Hematopoietic multipotent progenitor cell treated with erythropoietin and hydrocortisone succinate and interleukin-3 and kit ligand, for 15 days (in vitro differentiated cells): Measurements from ENCODE around the gene KCNJ5.

Source experiments
- DNase-seq: peaks from one replicate; pipeline ENCODE4 v3.0.0-alpha.2; 2015; ENCODE audit warnings: low spot score

Gene KCNJ5

DNA sequence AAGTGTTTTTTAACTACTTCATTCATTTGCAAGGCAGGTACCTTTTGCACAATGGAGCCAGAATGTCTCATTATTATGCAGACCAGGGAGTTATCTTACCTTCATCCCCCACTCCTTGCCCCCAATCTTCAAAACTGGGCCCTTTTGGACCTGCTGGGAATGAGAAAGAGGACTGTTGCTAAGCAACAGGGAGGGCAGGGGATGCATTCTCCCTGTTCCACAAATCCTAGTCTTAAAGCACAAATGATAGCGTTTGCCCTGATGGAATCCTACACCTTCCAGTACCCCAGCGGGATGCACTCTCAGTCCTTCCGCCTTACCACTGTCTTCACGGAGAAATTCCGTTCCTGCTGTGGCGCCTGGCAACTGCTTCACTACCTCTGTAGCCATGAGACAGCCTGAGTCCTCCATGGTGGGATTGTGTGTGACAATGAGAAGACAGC is 20.0 kb upstream of the KCNJ5 start:
- DNase-seq = no peak

DNA sequence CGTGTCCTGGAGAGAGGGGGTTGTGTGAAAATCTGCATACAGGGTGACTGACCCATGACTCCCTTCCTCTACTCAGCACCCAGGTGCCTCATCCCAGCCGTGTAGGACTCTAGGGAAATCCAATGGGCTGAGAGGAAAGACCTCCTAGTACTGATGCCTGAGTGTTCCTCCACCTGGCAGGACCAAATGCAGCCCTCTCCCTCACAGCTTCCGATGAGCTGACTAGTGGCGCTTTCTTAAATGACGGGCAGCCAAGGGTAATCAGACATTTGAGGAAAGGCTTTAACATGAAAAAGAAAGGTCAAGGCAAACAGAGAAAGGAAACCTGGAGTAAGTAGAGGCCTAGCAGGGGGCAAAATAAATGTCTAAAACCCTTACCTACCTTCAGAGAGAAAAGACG is 19.1 kb upstream of the KCNJ5 start:
- no peak for DNase-seq

DNA sequence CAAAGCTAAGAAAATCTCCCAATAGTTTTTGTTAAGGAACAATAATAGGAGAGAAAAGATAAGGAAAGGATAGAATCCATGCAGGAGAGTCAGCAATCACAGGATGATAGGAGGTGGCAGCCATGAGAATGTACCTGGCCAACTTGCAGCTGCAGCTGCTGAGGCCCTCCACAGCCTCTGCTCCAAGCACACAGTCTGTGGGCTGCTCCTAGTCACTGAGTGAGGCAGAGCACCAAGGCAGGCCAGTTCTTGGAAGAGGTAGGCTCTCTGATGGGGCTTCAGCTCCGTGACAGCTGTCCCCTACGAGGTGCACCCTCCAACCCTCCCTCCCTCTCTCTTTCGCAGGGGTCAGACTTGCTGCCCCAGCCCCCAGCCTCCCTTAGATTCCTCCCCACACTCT is 18.6 kb upstream of the KCNJ5 start:
- DNase-seq = no peak

DNA sequence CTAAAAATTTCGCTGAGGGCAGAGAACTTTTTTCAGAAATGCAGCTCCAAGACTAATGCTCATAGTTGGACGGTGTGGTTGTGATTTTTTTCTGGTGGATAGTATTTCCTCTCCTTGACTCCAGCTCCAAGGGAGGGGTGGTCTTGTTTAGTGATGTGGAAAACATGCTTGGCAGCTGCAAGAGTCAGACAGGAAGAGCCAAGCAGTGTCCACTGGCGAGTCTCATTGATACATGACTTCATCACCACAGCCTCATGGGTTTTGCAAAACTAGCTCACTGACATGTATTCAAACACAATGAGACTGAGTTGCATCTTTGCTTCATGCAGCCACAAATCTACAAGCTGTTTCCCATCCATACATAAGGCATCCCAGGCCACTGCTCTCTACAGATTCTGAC is 16.7 kb upstream of the KCNJ5 start:
- DNase-seq = no peak

DNA sequence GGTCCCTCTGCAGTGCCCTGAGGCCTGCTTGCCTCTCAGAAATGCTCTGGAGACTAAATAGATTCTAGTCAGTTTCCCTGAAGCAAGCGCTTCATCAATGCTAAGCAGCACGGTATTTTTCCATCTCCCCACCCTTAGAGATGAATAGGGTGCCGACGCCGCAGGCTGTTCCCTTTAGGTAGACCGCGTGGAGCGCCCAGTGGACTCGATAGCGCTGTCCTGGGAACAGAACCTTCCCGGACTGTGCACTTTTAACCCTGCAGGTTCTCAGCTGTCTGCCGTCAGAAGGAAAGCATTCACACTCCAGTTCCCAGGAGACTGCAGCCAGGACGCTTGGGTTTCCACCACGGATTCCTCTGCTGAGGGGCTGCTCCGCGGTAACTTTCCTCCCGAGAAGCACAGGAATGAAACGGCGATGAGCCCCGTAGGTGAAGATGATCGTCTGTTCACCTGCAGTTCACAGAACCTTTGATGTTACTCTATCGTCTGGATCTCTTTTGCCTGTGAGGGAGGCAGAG is 15.0 kb upstream of the KCNJ5 start:
- DNase-seq = no peak

DNA sequence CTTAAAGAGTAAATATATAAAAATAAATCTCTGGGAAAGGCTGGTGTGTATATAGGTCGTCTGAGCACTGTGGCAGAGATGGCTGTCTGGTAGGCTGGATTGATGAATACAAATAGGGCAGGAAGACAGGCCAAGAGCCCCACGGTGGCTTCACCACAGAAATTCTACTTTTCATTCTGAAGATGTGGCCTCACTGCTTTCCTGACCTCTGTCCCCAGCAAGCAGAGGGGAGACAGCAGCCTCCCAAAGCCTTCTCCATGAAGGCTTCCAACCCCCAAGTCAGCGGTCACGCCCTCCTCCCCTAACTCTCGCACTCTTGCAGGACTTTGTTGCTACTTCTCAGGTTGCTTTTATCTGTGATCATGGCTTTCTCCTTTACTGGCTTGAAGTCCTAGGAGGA is 13.4 kb upstream of the KCNJ5 start:
- no peak for DNase-seq

DNA sequence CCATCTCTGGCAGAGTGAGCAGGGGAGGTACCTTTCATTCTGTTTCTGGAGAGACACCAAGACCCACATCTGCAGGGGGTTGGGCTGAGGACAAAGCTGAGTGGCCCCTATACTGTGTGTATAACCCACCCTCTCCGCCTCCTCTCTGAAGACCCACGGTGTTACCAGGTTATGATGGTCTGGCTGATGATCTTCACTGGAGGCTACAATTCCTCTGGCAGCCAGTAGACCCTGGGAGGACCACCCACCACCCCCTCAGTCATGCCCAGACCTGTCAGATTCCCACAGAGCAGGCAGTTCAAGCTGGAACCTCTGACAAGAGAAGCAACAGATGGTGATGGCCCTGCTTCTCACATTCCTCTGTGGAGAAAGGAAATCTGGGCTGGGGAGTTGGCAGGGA is 12.7 kb upstream of the KCNJ5 start:
- no peak for DNase-seq

DNA sequence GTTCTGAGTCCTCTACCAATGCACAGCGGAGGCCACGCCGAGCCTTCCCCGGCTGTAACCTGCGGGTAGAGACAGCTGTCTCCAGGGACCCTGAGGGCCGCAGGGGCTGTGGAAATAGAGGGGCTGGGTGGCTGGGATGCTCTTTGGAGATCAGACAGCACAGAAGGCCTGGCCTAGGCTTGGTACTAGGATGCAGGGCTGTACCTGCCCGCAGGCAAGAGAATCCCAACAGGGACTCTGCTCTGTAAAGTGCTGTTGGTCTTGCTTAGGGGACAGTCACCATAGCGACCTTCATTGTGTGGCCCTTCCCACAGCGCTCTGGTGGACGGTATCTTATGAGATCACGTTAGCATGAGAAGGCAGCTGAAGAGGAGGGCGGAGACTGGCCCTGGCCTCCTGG is 11.3 kb upstream of the KCNJ5 start:
- no peak for DNase-seq

DNA sequence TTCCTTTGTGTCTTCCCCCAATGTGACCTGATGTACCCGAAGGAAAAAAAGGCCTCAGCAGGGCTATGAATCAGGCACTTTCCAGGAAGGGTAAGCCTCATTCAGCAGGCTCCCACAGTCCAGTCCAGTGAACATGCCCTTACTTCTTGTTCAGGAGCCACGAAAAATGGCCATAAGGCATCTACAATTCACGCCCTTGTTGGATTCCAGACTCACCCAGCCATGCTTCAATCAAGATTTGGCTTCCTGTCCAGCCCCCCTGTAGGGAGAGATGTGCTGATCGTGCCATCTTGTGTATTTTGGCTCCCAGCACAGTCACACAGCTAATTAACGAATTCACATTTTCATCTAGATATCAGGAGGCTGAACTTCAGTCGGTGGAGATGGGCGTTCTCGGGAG is 9.9 kb upstream of the KCNJ5 start:
- no peak for DNase-seq

DNA sequence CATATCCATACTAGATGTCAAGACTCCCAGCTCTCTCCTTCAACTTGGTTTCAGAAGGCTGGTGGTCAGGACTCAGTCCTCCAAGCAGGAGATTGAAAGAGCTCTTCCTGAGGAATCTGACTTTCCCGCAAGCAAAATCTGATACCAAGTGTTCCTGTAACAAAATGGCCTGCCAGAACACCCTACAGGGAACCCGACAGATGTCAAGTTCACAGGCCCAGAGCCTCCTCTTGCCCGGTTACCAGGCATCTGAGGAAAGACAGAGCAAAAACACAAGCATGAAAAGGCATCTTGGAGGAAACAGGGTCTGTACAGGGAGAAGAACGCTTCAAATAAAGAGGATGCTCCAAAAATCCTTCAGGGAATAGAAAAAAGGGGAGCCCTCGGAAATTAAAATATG is 8.7 kb upstream of the KCNJ5 start:
- no peak for DNase-seq

DNA sequence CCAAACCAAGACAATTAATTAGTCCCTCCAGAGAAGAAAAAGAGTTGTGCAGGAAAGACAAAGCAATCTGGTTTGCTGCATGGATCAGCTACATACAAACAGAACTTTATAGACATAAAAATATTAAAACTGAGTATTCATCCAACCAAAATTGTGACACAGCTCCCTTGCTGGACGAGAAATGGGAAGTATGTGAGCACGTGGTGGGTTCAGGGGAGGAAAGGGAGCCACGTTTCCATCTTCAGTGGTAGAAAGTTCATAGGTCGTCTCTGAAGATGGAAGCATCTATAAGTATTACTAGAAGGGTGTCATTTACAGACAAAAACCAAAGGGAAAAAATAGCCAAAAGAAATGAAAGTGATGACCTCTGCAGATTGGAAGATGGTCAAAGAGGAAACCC is 7.1 kb upstream of the KCNJ5 start:
- DNase-seq = no peak

DNA sequence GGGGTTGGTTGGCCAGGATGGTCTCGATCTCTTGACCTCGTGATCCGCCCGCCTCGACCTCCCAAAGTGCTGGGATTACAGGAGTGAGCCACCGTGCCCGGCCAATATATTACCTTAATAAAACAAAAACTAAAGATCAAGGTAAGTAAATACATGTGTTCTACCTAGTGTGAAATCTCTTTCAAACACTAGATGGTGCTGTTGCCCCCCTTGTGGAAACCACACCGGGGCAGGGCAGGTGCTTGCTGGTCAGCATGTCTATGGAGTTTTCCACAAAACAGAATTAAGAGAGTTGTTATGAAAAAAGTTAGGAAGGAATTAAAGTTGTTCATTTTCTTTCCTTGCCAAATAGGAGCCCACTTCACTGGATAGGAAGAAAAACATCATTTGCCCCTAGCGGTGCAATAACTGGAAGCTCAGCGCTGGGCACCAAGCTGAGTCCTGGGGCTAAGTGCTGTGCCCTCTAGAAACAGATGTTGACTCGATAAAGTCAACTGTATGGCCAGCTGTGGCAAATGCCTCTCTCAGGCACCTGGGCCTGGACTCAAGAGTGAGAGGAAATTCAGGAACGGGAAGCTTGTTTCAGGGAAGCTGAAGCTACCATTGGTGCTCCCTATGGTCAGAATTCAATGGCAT is 6.3 kb upstream of the KCNJ5 start:
- peak; percentile 31 for DNase-seq

DNA sequence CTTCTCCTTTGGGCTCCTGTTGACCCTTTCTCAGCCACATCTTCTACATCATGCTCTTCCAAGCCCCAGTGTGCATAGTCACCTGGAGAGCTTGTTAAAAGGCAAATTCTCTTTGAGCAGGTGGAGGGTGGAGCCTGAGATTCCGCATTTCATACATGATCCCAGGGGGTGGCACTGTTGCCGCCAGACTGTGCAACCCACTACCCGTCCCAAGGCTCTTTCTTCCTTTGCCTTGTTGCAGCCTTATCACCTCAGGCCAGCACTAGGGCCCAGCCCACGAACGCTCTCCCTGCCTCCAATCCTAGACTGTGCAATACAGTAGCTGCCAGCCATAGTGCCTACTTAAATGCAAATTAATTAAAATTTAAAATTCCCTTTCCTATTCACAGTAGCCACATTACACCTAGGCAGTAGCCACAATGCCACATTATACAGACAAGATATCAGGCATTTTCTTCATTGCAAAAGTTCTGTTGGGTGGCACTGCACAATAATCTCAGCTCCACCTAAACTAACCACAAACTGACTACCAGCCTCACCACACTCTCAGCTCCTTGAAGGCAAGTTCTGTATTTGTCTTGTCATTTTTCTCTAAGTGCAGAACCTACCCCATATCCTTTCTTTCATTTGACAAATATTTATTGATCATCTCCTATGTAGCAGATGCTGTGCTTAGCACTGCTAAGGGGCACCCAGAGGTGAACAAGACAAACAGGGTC is 4.6 kb upstream of the KCNJ5 start:
- no peak for DNase-seq

DNA sequence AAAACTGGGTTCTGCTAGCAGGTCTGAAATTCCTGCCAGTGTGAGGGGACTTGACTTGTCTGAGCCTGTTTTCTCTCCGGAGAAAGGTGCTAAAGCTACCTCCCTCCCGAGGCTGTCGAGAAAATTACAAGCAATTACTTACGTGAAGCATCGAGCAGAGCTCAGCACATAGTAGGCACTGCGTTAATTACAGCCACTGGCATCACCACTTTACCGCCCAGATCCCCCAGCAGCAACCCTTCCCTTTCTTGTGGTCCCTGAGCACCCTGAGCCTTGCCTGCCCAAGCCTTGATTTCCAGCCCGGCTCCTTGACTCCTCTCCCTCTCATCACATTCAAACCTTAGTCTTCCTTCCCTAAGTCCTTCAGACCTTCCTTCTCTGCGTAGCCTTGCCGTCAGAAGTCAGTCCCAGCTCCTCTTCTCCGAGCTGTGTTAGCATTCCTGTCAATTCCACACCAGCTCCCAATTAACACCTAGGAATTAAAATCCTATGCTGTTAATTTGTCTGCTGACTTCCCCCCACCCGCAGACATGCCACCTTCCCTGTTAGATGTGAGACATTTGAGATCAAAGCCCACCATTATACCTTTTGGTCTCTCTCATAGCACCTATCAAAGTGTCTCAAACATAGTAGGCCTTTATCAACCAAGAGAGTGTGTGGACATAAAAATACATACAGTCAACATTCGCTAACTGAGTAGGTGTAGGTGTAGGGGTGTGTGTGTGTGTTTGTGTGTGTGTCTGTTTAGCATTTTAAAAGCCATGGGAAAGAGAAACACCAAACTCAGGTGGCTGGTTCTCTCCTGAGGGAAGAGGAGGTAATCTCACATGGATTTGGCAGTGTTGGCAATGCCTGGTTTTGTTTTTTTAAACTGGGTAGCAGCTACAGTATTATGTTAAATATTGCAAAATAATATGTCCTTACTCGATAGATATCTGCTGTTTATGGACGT is 2.8 kb upstream of the KCNJ5 start:
- DNase-seq = no peak

DNA sequence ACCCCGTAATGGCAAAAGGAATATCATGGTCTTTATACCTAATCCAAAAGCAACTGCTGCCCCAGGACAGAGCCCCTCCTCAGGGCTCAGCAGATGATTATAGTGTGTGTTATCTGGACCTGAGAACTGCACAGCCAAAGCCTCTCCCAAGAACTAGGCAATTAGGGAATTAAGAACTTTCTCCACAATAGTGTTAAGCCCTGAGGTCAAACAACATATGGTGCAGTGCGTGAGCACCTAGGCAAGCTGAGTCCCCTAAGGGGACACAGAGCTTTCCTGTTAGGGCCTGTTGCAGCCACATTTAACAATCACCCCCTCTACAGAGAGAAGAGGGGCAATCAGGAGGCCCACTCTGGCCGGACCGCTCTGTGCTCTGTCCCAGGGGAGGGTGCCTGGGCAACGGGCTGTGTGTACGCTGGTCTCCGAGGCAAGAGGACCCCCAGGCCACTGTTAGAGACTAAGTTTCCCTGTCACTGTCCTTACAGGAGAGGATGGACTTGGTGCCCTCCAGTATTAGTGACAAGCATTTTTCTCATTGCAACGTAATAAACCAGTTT is 1.4 kb upstream of the KCNJ5 start:
- DNase-seq = no peak

DNA sequence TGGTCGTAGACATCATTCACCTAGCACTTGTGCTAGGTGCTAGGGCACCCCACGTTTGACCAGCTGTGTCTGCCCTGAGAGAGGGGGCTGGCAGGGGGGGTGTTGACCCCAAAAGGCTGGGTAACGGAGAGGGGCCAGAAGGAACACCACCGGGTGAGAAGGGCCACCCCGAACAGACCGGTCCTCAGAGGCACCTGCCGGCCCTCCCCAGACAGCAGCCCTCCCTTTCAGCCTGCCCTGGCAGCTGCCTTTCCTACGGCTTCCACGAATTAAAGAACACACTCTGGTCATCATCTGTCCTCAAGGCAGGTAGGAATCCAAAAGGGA is 977 bp upstream of the KCNJ5 start:
- DNase-seq = no peak

DNA sequence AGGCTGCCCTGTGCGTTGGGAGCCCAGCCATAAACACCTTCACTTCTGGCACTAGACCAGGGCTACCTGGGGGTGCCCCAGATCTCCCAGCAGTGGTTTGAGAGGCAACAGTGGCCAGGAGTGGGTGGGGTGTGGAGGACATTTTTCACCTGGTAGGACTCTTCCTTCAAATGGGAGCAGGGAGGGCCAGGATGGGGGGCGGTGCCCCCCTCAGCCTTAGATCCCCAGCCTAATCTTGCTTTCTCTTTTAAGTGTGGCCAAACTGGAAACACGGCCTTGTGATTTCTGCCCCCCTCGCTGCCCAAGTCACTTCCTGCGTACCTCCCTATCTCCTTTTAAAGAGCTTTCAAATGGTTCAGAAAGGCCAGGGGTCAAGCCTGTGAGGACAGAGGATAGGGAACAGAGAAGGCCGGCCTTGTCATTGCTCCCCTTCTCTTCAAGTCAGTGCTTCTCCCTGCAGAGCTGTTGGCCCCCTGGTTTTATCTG is 800 bp downstream of the KCNJ5 start:
- no peak for DNase-seq

DNA sequence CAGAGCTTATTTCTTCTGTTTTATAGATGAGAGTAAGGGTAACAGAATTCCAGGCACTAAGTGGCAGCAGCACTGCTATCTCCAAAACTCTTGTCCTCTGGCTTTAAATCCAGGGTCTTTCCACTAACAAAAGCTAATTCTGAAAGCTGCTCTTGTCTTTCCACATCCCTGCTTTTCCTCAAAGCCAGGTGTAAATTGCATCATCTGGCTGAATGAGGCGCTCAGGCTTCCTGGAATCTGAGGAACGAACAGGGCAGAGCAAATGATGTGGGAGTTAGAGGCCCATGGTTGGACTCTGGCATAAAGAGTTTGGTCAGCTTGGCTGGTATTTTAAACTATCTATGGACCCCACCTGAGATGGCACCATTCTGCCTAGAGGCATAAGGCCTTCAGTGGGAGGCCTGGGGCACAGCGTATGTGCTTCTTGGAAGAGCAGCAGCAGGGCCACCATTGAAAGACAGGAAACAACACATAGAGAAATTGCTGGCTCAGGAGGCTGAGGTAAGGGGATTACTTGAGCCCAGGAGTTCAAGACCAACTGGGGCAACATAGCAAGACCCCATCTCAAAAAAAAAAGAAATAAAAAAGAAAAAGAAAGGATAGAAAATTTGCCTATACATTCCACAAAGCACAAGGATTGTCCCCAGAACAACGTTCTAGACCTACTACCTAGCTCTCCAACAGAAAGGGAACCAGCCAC is 1.9 kb downstream of the KCNJ5 start:
- DNase-seq = no peak

DNA sequence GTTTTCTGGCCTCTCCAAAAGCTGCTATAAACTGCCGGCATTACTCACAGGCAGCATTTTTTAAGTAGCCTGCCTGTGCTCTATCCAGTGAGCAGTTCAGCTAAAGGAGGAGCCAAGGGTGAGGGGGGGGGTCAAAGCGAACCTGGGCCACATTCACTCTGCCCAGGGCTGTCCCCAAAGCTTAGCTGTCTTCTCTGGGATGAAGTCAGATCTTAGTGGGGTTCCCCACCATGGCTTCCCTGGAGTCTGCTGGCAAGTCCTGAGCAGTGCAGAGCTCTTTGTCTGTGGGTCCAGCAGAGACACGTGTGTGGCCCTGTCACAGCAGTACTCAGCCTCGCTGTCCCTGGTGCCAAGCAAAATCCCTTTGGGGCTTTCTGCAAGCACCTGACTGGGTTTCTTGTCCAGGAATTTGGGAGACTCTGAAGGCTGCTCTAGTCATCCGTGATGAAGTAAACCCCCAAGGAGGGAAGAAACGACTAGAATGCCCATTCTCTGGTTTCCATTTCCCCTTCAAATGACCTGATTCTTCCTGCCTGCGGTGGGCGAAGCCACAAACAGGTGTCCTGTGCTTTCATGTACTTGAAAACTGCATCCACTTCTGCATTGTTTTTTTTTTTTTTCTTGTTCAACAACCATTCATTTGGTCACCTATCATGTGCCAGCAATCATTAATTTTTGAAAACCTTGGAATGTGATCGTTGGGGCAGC is 2.6 kb downstream of the KCNJ5 start:
- DNase-seq = no peak

DNA sequence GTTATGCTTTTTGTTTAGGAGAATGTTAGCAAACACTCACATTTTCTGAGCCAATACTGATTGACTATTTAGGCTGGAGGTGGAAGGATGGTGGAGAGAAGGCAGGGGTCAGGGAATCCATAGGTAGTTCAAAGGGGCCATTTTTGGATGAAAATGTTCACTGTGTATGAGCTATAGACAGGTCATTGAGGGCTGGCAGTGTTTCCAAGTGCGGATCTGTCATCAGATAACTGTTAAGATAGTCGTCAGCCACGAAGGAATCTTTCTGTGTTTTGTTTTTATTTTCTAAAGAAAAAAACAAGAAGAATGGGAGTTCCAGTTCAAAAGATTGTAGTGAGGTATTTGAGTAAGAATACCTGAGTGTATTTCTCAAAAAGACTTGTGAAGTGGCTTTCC is 3.1 kb downstream of the KCNJ5 start:
- no peak for DNase-seq

DNA sequence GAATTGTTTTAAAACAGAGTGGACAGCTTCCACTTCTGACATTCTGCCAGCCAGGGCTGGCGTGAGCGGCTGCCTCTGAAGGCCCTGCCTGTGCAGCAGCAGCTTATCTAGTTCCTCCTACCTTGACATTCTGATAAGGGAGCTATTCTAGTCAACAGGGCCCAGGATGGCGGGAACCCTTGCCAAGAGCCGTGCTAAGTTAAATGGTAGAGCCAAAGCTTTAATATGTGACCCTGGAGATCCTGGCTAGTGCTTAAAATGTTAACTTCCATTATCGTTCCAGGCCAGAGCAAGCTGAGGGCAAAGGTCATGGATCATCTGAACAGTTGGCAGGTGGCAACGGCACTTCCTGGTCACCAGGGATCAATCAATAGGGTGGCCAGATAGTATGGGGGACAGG is 3.5 kb downstream of the KCNJ5 start:
- no peak for DNase-seq
